H1 (cell line): Measurements from ENCODE around the gene FCN2. TPM values are rescaled to one million over a fixed set of nuclear protein-coding genes. Genes with fewer than 3 reads are reported as not detected.

ENCODE experiments used
- BACH1 ChIP-seq: IDR thresholded peaks from 2 replicates; pipeline ENCODE4 v1.6.1; 2012; ENCODE audit warnings: low read length, improper control_type of control experiment
- CBX8 ChIP-seq: fragments of 300-800, 300-1000 bp; sonication (generic); IDR thresholded peaks from 2 replicates; pipeline ENCODE4 v1.7.1; 2016; ENCODE audit warnings: low read depth, low read length, borderline replicate concordance
- CTBP2 ChIP-seq: IDR thresholded peaks from 2 replicates; pipeline ENCODE4 v1.7.0; 2011; ENCODE audit warnings: borderline replicate concordance, mild to moderate bottlenecking, moderate library complexity, mixed read lengths, low read length; ENCODE audit not compliant: insufficient read depth, insufficient read length
- GTF2F1 ChIP-seq: IDR thresholded peaks from 2 replicates; pipeline ENCODE4 v1.6.1; 2012; ENCODE audit warnings: low read depth, low read length, improper control_type of control experiment, borderline replicate concordance
- JUND ChIP-seq: IDR thresholded peaks from 2 replicates; pipeline ENCODE4 v1.6.1; 2011; ENCODE audit warnings: mild to moderate bottlenecking, improper control_type of control experiment, low read length
- KDM1A ChIP-seq: fragments of 200-600, 300-600 bp; sonication (generic); IDR thresholded peaks from 2 replicates; pipeline ENCODE4 v1.7.1; 2016; ENCODE audit warnings: mild to moderate bottlenecking, low read length, borderline replicate concordance
- SIN3A ChIP-seq, 2 experiments: IDR thresholded peaks in 1 of 2; conservative IDR thresholded peaks in 1 of 2; 2 replicates each; pipeline ENCODE4 v1.6.1; 2011 to 2012; ENCODE audit warnings: low read length in 2 of 2, improper control_type of control experiment in 1 of 2, low read depth in 1 of 2, mild to moderate bottlenecking in 1 of 2
- SP1 ChIP-seq: IDR thresholded peaks from 2 replicates; pipeline ENCODE4 v1.6.1; 2011; ENCODE audit warnings: low read depth, low read length
- TCF12 ChIP-seq: IDR thresholded peaks from 2 replicates; pipeline ENCODE4 v1.6.1; 2011; ENCODE audit warnings: low read depth, mild to moderate bottlenecking, low read length
- polyA plus RNA-seq, 7 experiments: library from polyadenylated mRNA; depleted of rRNA in 3 of 7; stranded (reverse) in 5 of 7; unstranded in 2 of 7; fragments of >200 nt in 5 of 7; fragments of 200-250 nt in 2 of 7; gene quantifications; 1 replicate in 5 of 7; 2 replicates in 1 of 7; 4 replicates in 1 of 7; pipeline versions ENCODE4 v1.2.1 to v1.2.3, GENCODE V29; 2011 to 2013; ENCODE audit warnings: missing spikeins in 2 of 7, mixed read lengths in 2 of 7
- total RNA-seq: library from RNA; stranded (reverse); fragmentation: NEBNext Ultra II Directional; extraction: Animal tissue kit (Norgen Biotek cat#: 25700); gene quantifications from 2 replicates; pipeline ENCODE4 v1.2.1, GENCODE V29; 2021

Gene FCN2
- total and polyA plus RNA-seq, 2 of the 8 experiments (the other 6 are each of a cell fraction or from before 2014, with no cell fraction given), result not detected

DNA sequence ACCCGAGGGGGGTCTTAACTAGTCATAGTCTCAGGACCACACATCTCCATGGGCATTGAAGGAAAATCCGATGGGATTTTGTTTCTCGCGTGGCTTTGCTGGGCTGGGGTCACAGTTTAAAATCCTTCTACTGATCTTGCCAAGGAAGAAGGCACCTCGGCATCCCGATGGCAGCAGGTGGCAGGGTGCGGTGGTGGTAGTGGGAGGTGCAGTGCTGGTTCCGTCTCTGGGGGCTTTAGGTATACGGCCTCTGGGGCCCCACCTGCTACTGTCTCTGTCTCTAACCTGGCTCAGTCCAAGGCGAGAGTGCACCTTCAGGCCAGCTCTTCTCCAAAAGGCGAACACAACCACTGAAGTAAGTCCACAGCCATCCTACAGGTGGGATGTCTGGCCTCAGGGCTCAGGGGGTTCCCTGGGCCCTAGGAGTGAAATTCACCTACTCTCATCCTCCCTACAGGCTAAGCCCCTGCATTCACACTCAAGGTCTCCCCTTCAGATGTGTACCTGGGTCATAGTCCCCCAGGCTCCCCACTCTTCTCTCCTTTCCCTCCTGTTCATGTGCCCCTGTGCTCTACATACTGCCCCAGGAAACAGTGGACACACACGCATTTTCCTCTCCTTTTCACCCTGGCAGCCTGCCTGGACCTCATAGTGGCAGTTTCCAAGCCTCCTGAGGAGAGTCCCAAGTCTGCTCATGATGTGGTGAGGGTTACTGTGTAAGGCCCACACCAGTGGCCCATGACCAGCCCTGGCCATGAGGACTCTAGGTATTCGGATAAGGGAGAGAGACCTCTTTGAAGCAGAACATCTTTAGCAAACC lies 736 bp upstream of the FCN2 start (continued):
- TF ChIP-seq JUND, result no peak
- no peak for TF ChIP-seq CBX8
- TF ChIP-seq BACH1, result no peak
- TF ChIP-seq GTF2F1, result no peak
- TF ChIP-seq SP1, result no peak
- no peak for TF ChIP-seq CTBP2
- no peak for TF ChIP-seq TCF12
- TF ChIP-seq SIN3A (conservative IDR thresholded peaks at IDR 0.05 in 1 of 2, IDR thresholded peaks at IDR 0.05 in 1 of 2; ENCODE audit: low read depth in 1 of 2, low read length in 2 of 2), result no peak
- TF ChIP-seq KDM1A, result no peak
